OCI-LY1 (cell line): Measurements from ENCODE around the gene NKAIN2.

Experiments
- CTCF ChIP-seq: fragments of 200-600 bp; sonication (generic), shearing (Covaris generic); IDR thresholded peaks from 2 replicates; pipeline ENCODE4 v1.5.1; 2017; ENCODE audit warnings: mild to moderate bottlenecking, antibody characterized with exemption, low read length, moderate library complexity, mixed read lengths
- EZH2 ChIP-seq: fragments of 200-600 bp; sonication (generic), shearing (Covaris generic); IDR thresholded peaks from 2 replicates; pipeline ENCODE4 v1.8.0; 2017; ENCODE audit warnings: borderline replicate concordance, mixed run types, mild to moderate bottlenecking, antibody characterized with exemption, low read length, moderate library complexity, mixed read lengths

GRCh38 chr6:124478906-124479305 is 675.2 kb downstream of the NKAIN2 start:
- TF ChIP-seq CTCF (no peak), EZH2 (no peak)
